Measurements from ENCODE around the gene GNAZ. TPM values are rescaled to one million over a fixed set of nuclear protein-coding genes. Genes with fewer than 3 reads are reported as not detected.

Gene GNAZ
- total and polyA plus RNA-seq, 5 donors, result 2.0 to 3.5 (median 2.8) TPM

- ATAC-seq, result no peak
- no peaks in the 10 kb centered on the region for H3K4me1 ChIP-seq (ENCODE audit: control insufficient read depth, insufficient read depth, low read length)
- intact Hi-C loops (cut with DNase I), result no loop called here
- no peak for DNase-seq
- H3K9me3 ChIP-seq (ENCODE audit: control insufficient read depth, low read length), result no peaks in the 10 kb centered on the region
- no peak overlapping the region for H3K27ac ChIP-seq (ENCODE audit: low read length)
- H3K27me3 ChIP-seq (ENCODE audit: control insufficient read depth, insufficient read depth), result no peaks in the 10 kb centered on the region
- no peak overlapping the region for H3K4me3 ChIP-seq (ENCODE audit: low read length)
- 92% methylated on average over 13 of the region's 13 CpGs for WGBS
Observed at GRCh38 chr22:23092217-23092955, 22.1 kb downstream of the GNAZ start.

- H3K4me3 ChIP-seq (ENCODE audit: low read length), result no peak overlapping the region
- no peaks in the 10 kb centered on the region for H3K27me3 ChIP-seq (ENCODE audit: control insufficient read depth, insufficient read depth)
- no peaks in the 10 kb centered on the region for H3K4me1 ChIP-seq (ENCODE audit: control insufficient read depth, insufficient read depth, low read length)
- WGBS, result 85% methylated on average over 14 of the region's 14 CpGs
- ATAC-seq (no peak), DNase-seq (no peak)
- intact Hi-C loops (cut with DNase I), result no loop called here
- no peaks in the 10 kb centered on the region for H3K9me3 ChIP-seq (ENCODE audit: control insufficient read depth, low read length)
- no peak overlapping the region for H3K27ac ChIP-seq (ENCODE audit: low read length)
Observed at GRCh38 chr22:23093051-23093788, 22.9 kb downstream of the GNAZ start.

GRCh38 chr22:23094260-23094659, 23.9 kb downstream of the GNAZ start:
- WGBS, result 90% methylated on average over 9 of the region's 9 CpGs
- Histone ChIP-seq H3K4me3 (ENCODE audit: low read length) (no peak overlapping the region), H3K27me3 (ENCODE audit: control insufficient read depth, insufficient read depth) (no peaks in the 10 kb centered on the region), H3K4me1 (ENCODE audit: control insufficient read depth, insufficient read depth, low read length) (peaks cover 4% of the 10 kb centered on the region), H3K9me3 (ENCODE audit: control insufficient read depth, low read length) (no peaks in the 10 kb centered on the region), H3K27ac (ENCODE audit: low read length) (no peak overlapping the region)
- no peak for DNase-seq
- intact Hi-C loops (cut with DNase I), result no loop called here
- ATAC-seq, result no peak

DNA sequence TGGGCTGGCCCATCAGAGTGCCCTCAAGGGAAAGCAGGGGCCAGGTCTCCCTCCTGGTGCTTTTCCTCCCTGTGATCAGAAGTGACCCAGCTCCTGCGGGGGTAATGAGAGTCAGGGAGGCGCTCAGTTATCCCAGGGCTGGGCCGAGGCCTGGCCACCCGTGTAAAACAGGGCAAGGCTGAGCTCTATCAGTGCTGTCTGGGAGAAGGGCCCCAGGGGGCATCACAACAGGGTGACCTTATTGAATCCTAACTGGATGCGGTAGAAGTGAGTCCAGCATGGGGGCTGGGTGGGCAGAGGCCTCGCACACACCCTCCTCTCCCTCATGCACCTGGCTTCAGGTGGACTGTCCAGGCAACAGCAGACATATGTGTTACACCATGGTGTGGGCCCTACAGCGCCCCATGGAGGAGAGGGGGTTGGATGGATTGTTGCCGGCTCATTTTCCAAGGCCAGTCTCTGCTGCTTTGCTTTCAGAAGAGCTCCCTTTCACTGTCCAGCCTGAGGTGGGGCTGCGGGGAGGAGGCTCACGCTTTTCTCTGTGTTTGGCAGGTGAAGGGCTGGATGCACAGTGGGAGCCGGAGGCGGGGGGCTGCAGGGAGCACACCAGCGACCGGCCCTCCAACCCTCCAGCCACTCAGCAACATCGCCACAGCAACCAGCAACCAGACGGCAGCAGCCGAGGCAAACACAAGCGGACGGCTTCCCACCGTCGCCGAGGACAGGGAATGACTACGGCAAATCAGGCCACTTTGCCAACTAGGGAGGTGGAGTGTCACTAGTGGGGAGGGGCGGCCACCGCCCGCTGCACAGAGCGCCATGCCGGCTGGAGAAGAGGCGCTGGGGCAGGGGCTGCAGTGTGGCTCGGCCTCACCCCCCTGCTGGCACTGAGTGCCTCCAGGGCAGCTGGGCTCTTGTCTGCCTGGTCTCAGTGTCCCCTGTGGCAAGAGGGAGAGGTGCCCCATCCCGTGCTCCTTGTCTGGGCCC, 24.7 kb downstream of the GNAZ start:
- DNase-seq (no peak), ATAC-seq (no peak)
- WGBS, result 86% methylated on average over 31 of the region's 31 CpGs
- H3K4me3 ChIP-seq (ENCODE audit: low read length), result no peak overlapping the region
- H3K27ac ChIP-seq (ENCODE audit: low read length), result no peak overlapping the region
- no peaks in the 10 kb centered on the region for H3K27me3 ChIP-seq (ENCODE audit: control insufficient read depth, insufficient read depth)
- peaks cover 6% of the 10 kb centered on the region for H3K4me1 ChIP-seq (ENCODE audit: control insufficient read depth, insufficient read depth, low read length)
- intact Hi-C loops (cut with DNase I), result no loop called here
- H3K9me3 ChIP-seq (ENCODE audit: control insufficient read depth, low read length), result no peaks in the 10 kb centered on the region

DNA sequence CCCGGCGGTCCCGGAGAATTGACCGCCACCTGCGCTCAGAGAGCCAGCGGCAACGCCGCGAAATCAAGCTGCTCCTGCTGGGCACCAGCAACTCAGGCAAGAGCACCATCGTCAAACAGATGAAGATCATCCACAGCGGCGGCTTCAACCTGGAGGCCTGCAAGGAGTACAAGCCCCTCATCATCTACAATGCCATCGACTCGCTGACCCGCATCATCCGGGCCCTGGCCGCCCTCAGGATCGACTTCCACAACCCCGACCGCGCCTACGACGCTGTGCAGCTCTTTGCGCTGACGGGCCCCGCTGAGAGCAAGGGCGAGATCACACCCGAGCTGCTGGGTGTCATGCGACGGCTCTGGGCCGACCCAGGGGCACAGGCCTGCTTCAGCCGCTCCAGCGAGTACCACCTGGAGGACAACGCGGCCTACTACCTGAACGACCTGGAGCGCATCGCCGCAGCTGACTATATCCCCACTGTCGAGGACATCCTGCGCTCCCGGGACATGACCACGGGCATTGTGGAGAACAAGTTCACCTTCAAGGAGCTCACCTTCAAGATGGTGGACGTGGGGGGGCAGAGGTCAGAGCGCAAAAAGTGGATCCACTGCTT, 25.5 kb downstream of the GNAZ start:
- WGBS, result 96% methylated on average over 45 of the region's 45 CpGs
- intact Hi-C loops (cut with DNase I), result no loop called here
- ATAC-seq, result no peak
- no peak for DNase-seq
- Histone ChIP-seq H3K4me1 (ENCODE audit: control insufficient read depth, insufficient read depth, low read length) (peaks cover 6% of the 10 kb centered on the region), H3K27me3 (ENCODE audit: control insufficient read depth, insufficient read depth) (no peaks in the 10 kb centered on the region), H3K27ac (ENCODE audit: low read length) (no peak overlapping the region), H3K4me3 (ENCODE audit: low read length) (no peak overlapping the region), H3K9me3 (ENCODE audit: control insufficient read depth, low read length) (no peaks in the 10 kb centered on the region)

GRCh38 chr22:23097412-23098229, 27.3 kb downstream of the GNAZ start:
- Histone ChIP-seq H3K4me3 (ENCODE audit: low read length) (no peak overlapping the region), H3K27ac (ENCODE audit: low read length) (no peak overlapping the region), H3K4me1 (ENCODE audit: control insufficient read depth, insufficient read depth, low read length) (peaks cover 6% of the 10 kb centered on the region), H3K9me3 (ENCODE audit: control insufficient read depth, low read length) (no peaks in the 10 kb centered on the region), H3K27me3 (ENCODE audit: control insufficient read depth, insufficient read depth) (no peaks in the 10 kb centered on the region)
- WGBS, result 95% methylated on average over 16 of the region's 16 CpGs
- intact Hi-C loops (cut with DNase I), result no loop called here
- ATAC-seq, result no peak
- no peak for DNase-seq

DNA sequence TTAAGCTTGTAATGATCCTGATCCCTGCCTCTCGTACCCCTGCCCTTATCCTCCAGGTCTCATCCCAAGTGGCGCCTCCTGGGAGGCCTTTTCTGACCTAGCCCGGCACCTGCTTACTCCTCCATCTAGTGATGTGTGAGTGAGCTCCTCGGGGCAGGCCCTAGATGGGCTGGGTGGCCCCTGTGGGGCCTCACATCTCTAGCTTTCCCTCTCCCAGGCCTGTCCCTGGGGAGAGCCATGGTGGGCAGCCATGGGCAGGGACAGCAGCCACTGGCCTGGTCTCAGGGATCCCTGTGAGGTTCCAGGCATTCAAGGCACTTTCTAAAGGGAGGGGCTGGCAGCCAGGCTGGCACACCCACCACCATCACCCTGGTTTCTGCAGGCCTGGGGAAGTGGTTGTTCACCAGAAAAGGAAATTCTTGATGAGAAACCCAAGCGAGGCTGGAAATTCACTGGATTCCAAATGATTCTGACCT, 27.9 kb downstream of the GNAZ start:
- H3K27ac ChIP-seq (ENCODE audit: low read length), result peak overlapping the region; percentile 3
- no peaks in the 10 kb centered on the region for H3K27me3 ChIP-seq (ENCODE audit: control insufficient read depth, insufficient read depth)
- H3K4me1 ChIP-seq (ENCODE audit: control insufficient read depth, insufficient read depth, low read length), result peaks cover 6% of the 10 kb centered on the region
- no peaks in the 10 kb centered on the region for H3K9me3 ChIP-seq (ENCODE audit: control insufficient read depth, low read length)
- WGBS, result 73% methylated on average over 5 of the region's 5 CpGs
- no peak overlapping the region for H3K4me3 ChIP-seq (ENCODE audit: low read length)
- DNase-seq, result no peak
- peak in 1 of 2 donors; percentile 19 for ATAC-seq
- intact Hi-C loops (cut with DNase I), result no loop called here

GRCh38 chr22:23098718-23099530, 28.6 kb downstream of the GNAZ start:
- 43% methylated on average over 28 of the region's 28 CpGs for WGBS
- H3K4me3 ChIP-seq (ENCODE audit: low read length), result no peak overlapping the region
- peak; percentile 38 to 80 (median 75) for DNase-seq
- intact Hi-C loops (cut with DNase I), result no loop called here
- no peaks in the 10 kb centered on the region for H3K9me3 ChIP-seq (ENCODE audit: control insufficient read depth, low read length)
- H3K27me3 ChIP-seq (ENCODE audit: control insufficient read depth, insufficient read depth), result no peaks in the 10 kb centered on the region
- peak overlapping the region; percentile 0 for H3K27ac ChIP-seq (ENCODE audit: low read length)
- peaks cover 6% of the 10 kb centered on the region for H3K4me1 ChIP-seq (ENCODE audit: control insufficient read depth, insufficient read depth, low read length)
- ATAC-seq, result peak; percentile 86 to 89

DNA sequence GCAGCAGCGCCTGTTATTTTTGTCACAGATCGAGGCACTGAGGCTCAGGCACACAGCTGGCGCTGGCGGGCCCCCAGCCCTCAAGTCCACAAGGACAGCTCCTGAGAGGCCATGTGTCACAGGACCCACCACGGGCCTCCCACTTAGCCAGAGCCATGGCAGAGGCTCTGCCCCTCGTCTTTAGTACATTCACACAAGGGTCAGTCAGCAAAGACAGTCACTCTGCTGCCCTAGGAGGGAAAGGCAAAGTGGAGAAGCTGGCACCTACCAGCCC, 29.1 kb downstream of the GNAZ start:
- Histone ChIP-seq H3K4me1 (ENCODE audit: control insufficient read depth, insufficient read depth, low read length) (peaks cover 6% of the 10 kb centered on the region), H3K27me3 (ENCODE audit: control insufficient read depth, insufficient read depth) (no peaks in the 10 kb centered on the region), H3K27ac (ENCODE audit: low read length) (no peak overlapping the region), H3K9me3 (ENCODE audit: control insufficient read depth, low read length) (no peaks in the 10 kb centered on the region), H3K4me3 (ENCODE audit: low read length) (no peak overlapping the region)
- ATAC-seq (no peak), DNase-seq (no peak)
- intact Hi-C loops (cut with DNase I), result no loop called here
- WGBS, result 88% methylated on average over 6 of the region's 6 CpGs
